ENCODE results near the gene POLL. TPM values are rescaled to one million over a fixed set of nuclear protein-coding genes. Genes with fewer than 3 reads are reported as not detected.

POLL gene
- total and polyA plus RNA-seq, 11 donors, result 12.3 to 21.6 (median 17.7) TPM

GRCh38 chr10:101629837-101630632, 42.0 kb upstream of the POLL start:
- ATAC-seq, result peak; percentile 84 to 91 (median 84)
- H3K27ac ChIP-seq, result no peak overlapping the region
- WGBS, 4 donors, result 74 to 90% (median 80%) methylated on average over 13 of the region's 13 CpGs
- peak in 1 of 5 donors; percentile 55 for DNase-seq
- intact Hi-C loops (cut with DNase I), result no loop called here
- peaks cover 0 to 30% (median 13%) of the 10 kb centered on the region in 9 donors for H3K36me3 ChIP-seq
- H3K4me1 ChIP-seq, result peaks cover 0 to 30% (median 3%) of the 10 kb centered on the region in 12 donors
- TF ChIP-seq CTCF (IDR thresholded peaks at IDR 0.05) (no peak), POLR2A (IDR thresholded peaks at IDR 0.05) (no peak)
- no peaks in the 10 kb centered on the region for H3K27me3 ChIP-seq
- H3K4me3 ChIP-seq, result no peak overlapping the region
- no peaks in the 10 kb centered on the region for H3K9me3 ChIP-seq

- no peak for TF ChIP-seq POLR2A (IDR thresholded peaks at IDR 0.05)
- TF ChIP-seq CTCF (IDR thresholded peaks at IDR 0.05), result no peak
- DNase-seq (peak in 2 of 5 donors; percentile 32 to 53), ATAC-seq (peak in 3 of 4 donors; percentile 40 to 67 (median 63))
- no peak overlapping the region for H3K4me3 ChIP-seq
- no peak overlapping the region for H3K27ac ChIP-seq
- WGBS, 4 donors, result 25 to 39% (median 28%) methylated on average over 1 of the region's 1 CpG
- peaks cover 0 to 31% (median 3%) of the 10 kb centered on the region in 12 donors for H3K4me1 ChIP-seq
- intact Hi-C loops (cut with DNase I), result no loop called here
- H3K27me3 ChIP-seq, result no peaks in the 10 kb centered on the region
- peaks cover 0 to 53% (median 37%) of the 10 kb centered on the region in 9 donors for H3K36me3 ChIP-seq
- peaks cover 0 to 3% (median 0%) of the 10 kb centered on the region in 12 donors for H3K9me3 ChIP-seq
Measured at GRCh38 chr10:101625821-101626412, 37.9 kb upstream of the POLL start.

- no peak for DNase-seq
- peaks cover 0 to 59% (median 45%) of the 10 kb centered on the region in 9 donors for H3K36me3 ChIP-seq
Measured at GRCh38 chr10:101624526-101625102, 36.6 kb upstream of the POLL start.

More at GRCh38 chr10:101624526-101625102, 36.6 kb upstream of the POLL start:
- ATAC-seq, result peak in 1 of 4 donors; percentile 27
- no peaks in the 10 kb centered on the region for H3K27me3 ChIP-seq
- no peak for TF ChIP-seq CTCF (IDR thresholded peaks at IDR 0.05)
- TF ChIP-seq POLR2A (IDR thresholded peaks at IDR 0.05), result no peak
- no peak overlapping the region for H3K4me3 ChIP-seq
- WGBS, 4 donors, result 54 to 69% (median 62%) methylated on average over 2 to 4 of the region's 4 CpGs
- intact Hi-C loops (cut with DNase I), result no loop called here
- peaks cover 0 to 3% (median 0%) of the 10 kb centered on the region in 12 donors for H3K9me3 ChIP-seq
- no peak overlapping the region for H3K27ac ChIP-seq
- H3K4me1 ChIP-seq, result peaks cover 0 to 23% (median 1%) of the 10 kb centered on the region in 12 donors

Data from heart left ventricle (tissue), 16 donors.